Measurements from ENCODE around the gene PTPRN2. TPM values are rescaled to one million over a fixed set of nuclear protein-coding genes. Genes with fewer than 3 reads are reported as not detected.

The PTPRN2 gene
- total RNA-seq, 2 experiments from 2014 or later, result 0.46 to 0.51 TPM

DNA sequence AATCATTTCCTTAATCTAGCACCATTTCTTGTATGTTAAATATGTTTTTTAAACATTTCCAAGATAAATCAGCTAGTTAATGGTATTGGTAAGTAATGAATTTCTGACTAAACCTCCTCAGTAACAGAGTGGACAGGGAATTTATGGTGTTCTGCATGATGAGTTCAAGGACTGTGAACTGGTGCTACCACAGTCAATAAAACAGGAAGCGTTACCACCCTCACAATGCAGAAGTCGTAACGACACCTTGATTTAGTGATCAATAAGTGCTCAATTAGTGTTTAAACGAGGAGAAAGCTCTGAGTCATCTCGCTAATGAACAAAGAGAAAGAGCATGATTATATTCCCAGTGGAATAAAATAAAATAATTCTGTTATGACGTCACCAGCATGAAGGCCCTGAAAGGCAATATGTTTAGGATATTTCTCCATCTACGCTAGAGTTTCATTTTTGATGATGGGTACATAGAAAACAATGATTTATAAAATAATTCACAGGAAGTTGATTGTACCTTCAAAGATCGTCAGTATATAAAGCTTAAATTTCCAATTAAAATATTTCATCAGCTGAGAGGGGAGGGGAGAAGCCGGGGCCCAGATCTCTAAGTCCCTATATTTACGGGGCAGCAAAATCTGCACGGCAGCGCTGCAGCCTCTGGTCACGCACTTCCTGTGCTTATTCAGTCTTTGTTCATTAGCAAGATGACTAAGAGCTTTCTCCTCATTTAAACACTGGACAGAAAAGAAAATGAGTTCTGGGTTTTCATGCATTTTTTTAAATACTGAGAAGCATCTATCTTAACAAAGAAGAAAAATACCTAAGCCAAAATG is 400.5 kb downstream of the PTPRN2 start:
- ChIA-PET POLR2A (no interaction called here), CTCF (no interaction called here)
- Mint-ChIP-seq H3K4me1 (no peaks in the 10 kb centered on the region), H3K36me3 (ENCODE audit: low read depth) (no peaks in the 10 kb centered on the region), H3K9me3 (ENCODE audit: low read depth) (no peaks in the 10 kb centered on the region), H3K27ac (no peak overlapping the region), H3K4me3 (no peak overlapping the region), H3K27me3 (no peaks in the 10 kb centered on the region)
- DNase-seq, result no peak
- intact Hi-C loops (cut with DNase I, micrococcal nuclease), result no loop called here
- no peak for ATAC-seq

DNA sequence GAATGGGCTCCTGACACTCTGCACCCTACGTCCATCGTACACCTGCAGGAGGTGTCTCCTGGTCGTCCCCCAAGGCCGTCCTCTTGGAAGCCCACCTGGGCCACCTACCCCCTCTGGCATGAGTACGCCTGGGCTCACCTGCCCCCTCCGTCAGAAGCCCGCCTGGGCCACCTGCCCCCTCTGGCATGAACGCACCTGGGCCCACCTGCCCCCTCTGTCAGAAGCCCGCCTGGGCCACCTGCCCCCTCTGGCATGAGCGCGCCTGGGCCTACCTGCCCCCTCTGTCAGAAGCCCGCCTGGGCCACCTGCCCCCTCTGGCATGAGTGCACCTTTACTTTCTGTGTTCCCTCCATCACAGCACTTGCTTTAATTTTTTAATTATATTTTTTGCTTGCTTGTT is 401.2 kb downstream of the PTPRN2 start:
- DNase-seq, result no peak
- no peaks in the 10 kb centered on the region for H3K4me1 Mint-ChIP-seq
- POLR2A ChIA-PET, result no interaction called here
- no peak overlapping the region for H3K27ac Mint-ChIP-seq
- H3K4me3 Mint-ChIP-seq, result no peak overlapping the region
- no peaks in the 10 kb centered on the region for H3K27me3 Mint-ChIP-seq
- CTCF ChIA-PET, result no interaction called here
- no peaks in the 10 kb centered on the region for H3K36me3 Mint-ChIP-seq (ENCODE audit: low read depth)
- ATAC-seq, result no peak
- intact Hi-C loops (cut with DNase I, micrococcal nuclease), result no loop called here
- H3K9me3 Mint-ChIP-seq (ENCODE audit: low read depth), result no peaks in the 10 kb centered on the region

DNA sequence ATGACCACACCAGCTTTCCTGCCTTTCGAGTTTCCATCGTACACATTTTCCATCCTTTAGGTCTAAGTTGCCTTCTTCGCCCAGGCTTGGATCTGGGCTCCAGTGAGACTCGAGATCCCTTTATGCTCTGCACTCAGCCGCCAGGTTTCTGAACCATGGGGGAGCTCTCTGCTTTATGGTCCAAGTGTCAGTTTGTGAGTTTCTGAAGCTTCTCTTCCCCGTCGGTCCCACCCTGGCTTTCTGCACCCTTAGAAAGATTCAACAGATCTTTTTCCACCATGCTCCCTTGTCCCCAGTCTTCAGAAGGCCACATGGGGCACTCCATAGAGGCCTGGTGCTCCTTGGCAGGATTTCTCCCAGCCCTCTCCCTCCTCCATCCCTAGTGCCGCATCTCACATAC is 402.0 kb downstream of the PTPRN2 start:
- H3K27me3 Mint-ChIP-seq, result no peaks in the 10 kb centered on the region
- intact Hi-C loops (cut with DNase I, micrococcal nuclease), result no loop called here
- ATAC-seq (no peak), DNase-seq (no peak)
- no peaks in the 10 kb centered on the region for H3K36me3 Mint-ChIP-seq (ENCODE audit: low read depth)
- H3K9me3 Mint-ChIP-seq (ENCODE audit: low read depth), result no peaks in the 10 kb centered on the region
- ChIA-PET CTCF (interaction anchor here (0.7 kb wide), 1 partner anchor 224 kb away, joined by 3 read pairs; no protein-coding TSS in a partner anchor), POLR2A (no interaction called here)
- no peaks in the 10 kb centered on the region for H3K4me1 Mint-ChIP-seq
- H3K4me3 Mint-ChIP-seq, result no peak overlapping the region
- H3K27ac Mint-ChIP-seq, result no peak overlapping the region

DNA sequence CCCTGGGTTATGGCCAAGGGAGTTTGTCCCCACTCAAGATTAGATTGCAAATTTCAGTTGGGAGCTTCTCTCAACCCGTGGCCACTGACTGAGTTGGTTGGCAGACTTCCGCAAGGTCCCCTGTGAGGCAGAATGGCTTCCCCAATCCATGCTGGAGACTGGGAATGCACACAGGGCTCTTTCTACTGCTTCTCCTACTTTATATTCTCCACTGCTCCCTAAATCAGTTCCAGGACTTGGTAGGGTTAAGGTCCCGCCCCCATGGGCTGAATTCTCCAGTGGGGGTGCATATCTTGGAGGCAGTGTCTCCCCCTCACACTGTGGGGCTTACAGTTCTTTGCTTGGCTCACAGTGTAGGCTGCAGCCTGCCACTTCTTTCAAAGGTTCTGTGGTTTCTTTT is 404.2 kb downstream of the PTPRN2 start:
- Mint-ChIP-seq H3K27ac (no peak overlapping the region), H3K36me3 (ENCODE audit: low read depth) (no peaks in the 10 kb centered on the region), H3K4me3 (no peak overlapping the region), H3K27me3 (no peaks in the 10 kb centered on the region), H3K4me1 (no peaks in the 10 kb centered on the region), H3K9me3 (ENCODE audit: low read depth) (no peaks in the 10 kb centered on the region)
- DNase-seq (no peak), ATAC-seq (no peak)
- ChIA-PET CTCF (no interaction called here), POLR2A (no interaction called here)
- intact Hi-C loops (cut with DNase I, micrococcal nuclease), result no loop called here

DNA sequence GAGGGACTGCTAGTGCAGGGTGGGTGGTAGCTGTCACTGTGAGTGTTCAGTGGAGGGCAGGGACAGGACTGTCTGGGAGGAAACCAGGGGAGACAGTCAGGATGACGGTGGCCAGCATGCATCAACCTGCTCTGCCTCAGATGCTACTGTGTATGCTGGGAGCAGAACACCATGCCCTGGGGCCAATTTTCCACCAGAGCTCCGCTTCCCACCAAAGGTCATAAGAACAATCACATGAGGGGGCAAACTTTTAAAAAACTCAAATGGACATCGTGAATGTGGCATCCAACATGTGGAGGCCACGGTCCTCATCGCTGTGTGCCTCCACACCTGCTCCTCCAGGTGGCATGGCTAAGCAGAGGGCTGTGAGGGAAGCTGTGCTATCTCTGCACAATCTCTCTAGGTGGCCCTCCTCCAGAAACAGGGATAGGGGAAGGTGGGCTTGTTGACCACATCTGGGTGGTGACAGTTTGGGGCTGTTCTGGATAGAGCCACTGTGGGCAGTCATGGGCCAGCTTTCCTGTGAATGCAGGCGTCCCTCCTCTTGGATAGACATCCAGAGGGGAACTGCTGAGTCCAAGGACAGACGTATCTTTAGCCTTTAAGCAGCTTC is 411.0 kb downstream of the PTPRN2 start:
- intact Hi-C loops (cut with DNase I, micrococcal nuclease), result no loop called here
- Mint-ChIP-seq H3K9me3 (ENCODE audit: low read depth) (peaks cover 15% of the 10 kb centered on the region), H3K27ac (no peak overlapping the region), H3K4me3 (no peak overlapping the region), H3K36me3 (ENCODE audit: low read depth) (no peaks in the 10 kb centered on the region), H3K27me3 (peaks cover 5% of the 10 kb centered on the region), H3K4me1 (no peaks in the 10 kb centered on the region)
- ChIA-PET CTCF (no interaction called here), POLR2A (no interaction called here)
- DNase-seq (no peak), ATAC-seq (no peak)

DNA sequence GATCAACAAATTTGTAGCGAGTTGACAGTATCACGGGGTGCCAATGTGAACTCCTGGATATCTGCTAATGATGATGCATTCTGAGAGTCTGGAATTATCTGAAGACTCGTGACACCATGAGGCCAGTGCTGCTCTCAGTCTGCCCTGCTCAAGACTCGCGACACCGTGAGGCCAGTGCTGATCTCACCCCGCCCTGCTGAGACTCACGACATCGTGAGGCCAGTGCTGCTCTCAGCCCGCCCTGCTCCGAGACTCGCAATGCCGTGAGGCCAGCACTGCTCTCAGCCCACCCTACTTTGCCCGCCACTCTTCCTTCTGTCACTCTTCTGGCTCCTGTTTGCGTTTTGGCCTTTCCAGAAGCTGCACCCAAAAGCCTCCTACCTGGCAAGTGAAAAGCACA is 411.8 kb downstream of the PTPRN2 start:
- ChIA-PET POLR2A (no interaction called here), CTCF (no interaction called here)
- Mint-ChIP-seq H3K36me3 (ENCODE audit: low read depth) (no peaks in the 10 kb centered on the region), H3K9me3 (ENCODE audit: low read depth) (peaks cover 15% of the 10 kb centered on the region), H3K27me3 (peaks cover 5% of the 10 kb centered on the region), H3K4me1 (no peaks in the 10 kb centered on the region), H3K27ac (no peak overlapping the region), H3K4me3 (no peak overlapping the region)
- intact Hi-C loops (cut with DNase I, micrococcal nuclease), result no loop called here
- no peak for DNase-seq
- no peak for ATAC-seq

DNA sequence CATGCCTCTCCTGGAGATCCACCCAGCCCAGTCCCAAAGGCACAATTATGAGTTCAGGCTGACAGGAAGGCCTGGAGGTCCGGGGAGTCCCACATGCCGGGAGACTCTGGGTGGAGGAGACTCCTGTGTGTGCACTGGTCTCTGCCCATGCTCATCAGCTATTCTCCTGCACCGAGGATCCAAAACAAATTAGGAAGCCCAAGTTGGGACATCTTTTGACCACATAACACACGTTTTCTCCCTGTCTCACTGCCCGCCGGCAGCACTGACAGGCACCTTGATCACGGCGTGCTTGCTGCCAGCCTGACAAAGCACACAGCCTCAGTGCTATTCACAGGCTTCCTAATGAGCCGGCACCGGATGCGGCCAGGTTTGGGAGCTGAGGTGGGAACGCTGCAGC is 412.7 kb downstream of the PTPRN2 start:
- intact Hi-C loops (cut with DNase I, micrococcal nuclease), result no loop called here
- CTCF ChIA-PET, result no interaction called here
- peaks cover 15% of the 10 kb centered on the region for H3K9me3 Mint-ChIP-seq (ENCODE audit: low read depth)
- POLR2A ChIA-PET, result no interaction called here
- no peaks in the 10 kb centered on the region for H3K4me1 Mint-ChIP-seq
- ATAC-seq (no peak), DNase-seq (no peak)
- no peaks in the 10 kb centered on the region for H3K36me3 Mint-ChIP-seq (ENCODE audit: low read depth)
- H3K4me3 Mint-ChIP-seq, result no peak overlapping the region
- no peak overlapping the region for H3K27ac Mint-ChIP-seq
- peaks cover 5% of the 10 kb centered on the region for H3K27me3 Mint-ChIP-seq

DNA sequence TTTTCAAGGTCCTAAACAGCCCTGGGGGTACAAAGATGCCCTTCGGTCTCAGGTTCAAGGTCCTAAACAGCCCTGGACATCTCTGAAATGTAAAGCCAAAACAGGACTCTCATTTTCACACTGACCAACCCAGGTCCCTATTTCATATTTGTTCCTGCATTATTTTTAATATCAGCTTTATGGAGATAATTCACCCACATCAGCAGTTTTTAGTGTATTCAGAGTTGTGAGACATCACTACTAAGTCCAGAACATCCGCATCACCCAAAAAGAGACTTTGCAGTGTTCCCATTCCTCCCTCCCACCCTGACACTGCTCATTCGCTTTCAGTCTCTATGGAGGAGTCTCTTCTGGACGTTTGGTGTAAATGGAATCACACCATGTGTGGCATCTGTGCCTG is 420.2 kb downstream of the PTPRN2 start:
- Mint-ChIP-seq H3K36me3 (ENCODE audit: low read depth) (no peaks in the 10 kb centered on the region), H3K9me3 (ENCODE audit: low read depth) (peaks cover 2% of the 10 kb centered on the region), H3K27ac (no peak overlapping the region), H3K4me1 (no peaks in the 10 kb centered on the region), H3K4me3 (no peak overlapping the region), H3K27me3 (no peaks in the 10 kb centered on the region)
- DNase-seq (no peak), ATAC-seq (no peak)
- ChIA-PET POLR2A (no interaction called here), CTCF (no interaction called here)
- intact Hi-C loops (cut with DNase I, micrococcal nuclease), result no loop called here

DNA sequence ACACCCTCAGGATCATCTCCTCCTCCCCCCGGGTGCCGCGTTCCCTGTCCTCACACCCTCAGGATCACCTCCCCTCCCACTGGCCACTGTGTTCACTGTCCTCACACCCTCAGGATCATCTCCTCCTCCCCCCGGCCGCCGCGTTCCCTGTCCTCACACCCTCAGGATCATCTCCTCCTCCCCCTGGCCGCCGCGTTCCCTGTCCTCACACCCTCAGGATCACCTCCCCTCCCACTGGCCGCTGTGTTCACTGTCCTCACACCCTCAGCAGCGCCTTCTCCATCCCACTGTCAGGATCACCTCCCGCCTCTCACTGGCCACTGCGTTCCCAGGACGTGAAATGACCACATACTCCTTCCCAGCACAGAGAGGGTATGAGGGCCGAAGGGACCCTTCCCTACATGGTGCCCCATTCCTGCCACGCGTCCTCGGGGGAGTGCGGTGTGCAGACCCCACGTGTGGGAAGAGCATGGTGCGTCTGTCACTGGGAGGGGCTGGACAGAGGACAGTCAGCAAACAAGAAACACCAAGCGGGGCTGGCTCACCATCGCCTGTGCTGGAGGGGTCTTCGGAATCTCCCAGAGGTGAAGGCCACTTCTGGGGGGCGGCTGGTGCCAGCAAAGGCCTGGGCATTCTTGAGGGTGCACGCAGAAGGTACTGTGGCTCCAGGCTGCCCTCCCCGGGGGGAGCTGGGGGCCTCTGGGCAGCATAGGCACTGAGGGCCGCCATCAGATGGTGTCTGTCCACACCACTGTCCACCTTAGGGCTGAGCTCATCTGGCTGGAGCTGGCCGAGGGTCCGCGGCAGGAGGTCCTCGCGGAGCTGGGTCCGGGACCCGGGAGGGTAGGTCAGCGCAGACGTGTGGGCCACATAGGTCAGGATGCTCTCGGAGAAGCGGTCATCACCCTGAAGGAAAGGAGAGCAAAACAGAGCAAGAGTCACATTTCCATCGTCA is 421.0 kb downstream of the PTPRN2 start:
- ChIA-PET CTCF (no interaction called here), POLR2A (no interaction called here)
- intact Hi-C loops (cut with DNase I, micrococcal nuclease), result no loop called here
- Mint-ChIP-seq H3K4me1 (no peaks in the 10 kb centered on the region), H3K4me3 (no peak overlapping the region), H3K27me3 (no peaks in the 10 kb centered on the region), H3K9me3 (ENCODE audit: low read depth) (no peaks in the 10 kb centered on the region), H3K36me3 (ENCODE audit: low read depth) (no peaks in the 10 kb centered on the region), H3K27ac (no peak overlapping the region)
- ATAC-seq (no peak), DNase-seq (no peak)

DNA sequence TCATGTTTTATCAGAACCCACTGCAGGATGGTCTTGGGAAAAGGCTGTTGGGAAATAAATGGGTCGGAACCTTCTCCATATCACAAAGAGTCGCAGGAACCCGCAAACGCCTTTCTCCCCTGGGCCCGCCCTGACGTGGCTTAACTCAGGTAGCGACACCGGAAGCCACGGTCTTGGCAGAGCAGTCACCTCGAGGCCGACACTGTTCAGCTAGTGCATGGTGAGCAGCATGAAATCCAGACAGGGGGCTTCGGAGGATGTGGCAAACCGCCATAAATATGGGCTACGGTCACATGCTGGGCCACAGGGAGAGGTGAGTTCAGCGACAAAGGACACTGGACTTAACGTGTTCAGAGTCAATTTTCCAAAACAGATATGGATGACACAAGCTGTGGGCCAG is 421.9 kb downstream of the PTPRN2 start:
- POLR2A ChIA-PET, result no interaction called here
- Mint-ChIP-seq H3K27me3 (no peaks in the 10 kb centered on the region), H3K9me3 (ENCODE audit: low read depth) (no peaks in the 10 kb centered on the region), H3K4me3 (no peak overlapping the region), H3K36me3 (ENCODE audit: low read depth) (no peaks in the 10 kb centered on the region), H3K27ac (no peak overlapping the region), H3K4me1 (no peaks in the 10 kb centered on the region)
- intact Hi-C loops (cut with DNase I, micrococcal nuclease), result no loop called here
- no peak for DNase-seq
- CTCF ChIA-PET, result no interaction called here
- ATAC-seq, result no peak

DNA sequence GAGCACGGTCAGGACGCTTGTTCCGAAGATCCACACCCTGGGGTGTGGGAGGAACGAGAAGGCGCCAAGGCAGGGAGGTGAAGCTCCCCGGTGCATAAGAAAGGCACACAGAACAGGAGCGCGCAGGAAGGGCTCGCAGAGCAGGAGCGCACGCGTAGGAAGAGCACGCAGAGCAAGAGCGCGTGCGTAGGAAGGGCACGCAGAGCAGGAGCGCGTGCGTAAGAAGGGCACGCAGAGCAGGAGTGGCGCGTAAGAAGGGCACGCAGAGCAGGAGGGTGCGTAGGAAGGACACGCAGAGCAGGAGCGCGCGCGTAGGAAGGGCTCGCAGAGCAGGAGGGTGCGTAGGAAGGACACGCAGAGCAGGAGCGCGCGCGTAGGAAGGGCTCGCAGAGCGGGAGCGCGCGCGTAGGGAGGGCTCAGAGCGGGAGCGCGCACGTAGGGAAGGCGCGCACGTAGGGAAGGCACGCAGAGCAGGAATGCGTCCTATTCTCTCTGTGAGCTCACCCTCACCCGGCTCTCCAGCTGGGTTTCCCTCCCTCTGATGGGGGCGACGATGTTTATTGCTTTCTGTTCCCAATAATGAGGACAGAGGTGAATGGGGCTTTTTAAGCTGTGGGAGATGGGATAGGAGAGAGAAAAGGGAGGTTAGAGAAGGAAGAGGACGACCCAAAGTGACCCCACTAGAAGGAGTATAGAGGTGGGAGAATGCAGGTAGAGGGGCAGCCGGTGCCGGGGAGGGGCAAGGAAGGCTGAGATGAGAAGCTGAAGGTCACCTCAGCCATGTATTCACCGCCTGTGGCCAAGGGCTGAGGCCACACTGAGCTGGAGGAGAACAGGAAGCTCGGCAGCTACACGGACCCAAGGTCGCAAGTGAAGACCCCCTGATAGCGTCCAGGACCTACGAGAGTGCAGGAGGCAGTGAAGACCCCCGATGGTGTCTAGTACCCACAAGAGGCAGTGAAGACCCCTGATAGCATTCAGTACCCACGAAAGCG is 423.2 kb downstream of the PTPRN2 start:
- H3K36me3 Mint-ChIP-seq (ENCODE audit: low read depth), result no peaks in the 10 kb centered on the region
- H3K27me3 Mint-ChIP-seq, result no peaks in the 10 kb centered on the region
- H3K9me3 Mint-ChIP-seq (ENCODE audit: low read depth), result no peaks in the 10 kb centered on the region
- intact Hi-C loops (cut with DNase I, micrococcal nuclease), result no loop called here
- H3K4me3 Mint-ChIP-seq, result no peak overlapping the region
- ATAC-seq (no peak), DNase-seq (no peak)
- ChIA-PET CTCF (no interaction called here), POLR2A (no interaction called here)
- no peaks in the 10 kb centered on the region for H3K4me1 Mint-ChIP-seq
- H3K27ac Mint-ChIP-seq, result no peak overlapping the region
